ENCODE results near the gene POR. TPM values are rescaled to one million over a fixed set of nuclear protein-coding genes. Genes with fewer than 3 reads are reported as not detected.
"Not testable (repeated sequence)": the region's sequence is repeated elsewhere in the genome, so short reads cannot be mapped to it uniquely, and the experiment has no call there.

POR gene
- total and polyA plus RNA-seq, 4 donors: 116 to 973 (median 474) TPM

DNA sequence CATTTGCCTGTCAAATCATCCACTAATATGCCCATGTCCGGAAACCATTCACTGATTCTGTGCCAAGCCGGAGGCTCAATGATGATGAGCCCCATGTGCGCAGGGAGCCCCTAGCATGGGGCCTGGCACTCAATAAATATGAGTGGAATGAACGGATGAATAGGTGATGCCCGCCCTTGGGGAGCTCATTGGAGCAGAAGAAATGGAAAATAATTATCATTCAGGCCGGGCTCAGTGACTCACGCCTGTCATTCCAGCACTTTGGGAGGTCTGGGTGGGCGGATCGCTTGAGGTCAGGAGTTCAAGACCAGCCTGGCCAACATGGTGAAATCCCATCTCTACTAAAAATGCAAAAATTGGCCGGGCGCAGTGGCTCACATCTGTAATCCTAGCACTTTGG lies 25.1 kb upstream of the POR start:
- H3K27ac ChIP-seq (ENCODE audit: low read depth in 1 of 2, low read length in 2 of 2): no peak overlapping the region
- peaks cover 2 to 11% (median 5%) of the 10 kb centered on the region in 4 donors for H3K36me3 ChIP-seq (ENCODE audit: control insufficient read depth in 4 of 4, insufficient read depth in 3 of 4, low read depth in 1 of 4, low read length in 3 of 4)
- no peaks in the 10 kb centered on the region for H3K27me3 ChIP-seq (ENCODE audit: control insufficient read depth in 4 of 4, insufficient read depth in 4 of 4, low read length in 3 of 4)
- no peak overlapping the region for H3K4me3 ChIP-seq (ENCODE audit: low read depth in 1 of 3, low read length in 3 of 3)
- no peak for DNase-seq (ENCODE audit: low spot score)
- WGBS: 94% methylated on average over 11 of the region's 11 CpGs
- no peak overlapping the region for H3K9ac ChIP-seq (ENCODE audit: low read depth in 1 of 2, low read length in 2 of 2)
- no peaks in the 10 kb centered on the region for H3K9me3 ChIP-seq (ENCODE audit: control insufficient read depth in 4 of 4, low read length in 3 of 4)
- no peak for TF ChIP-seq EGR1 (IDR thresholded peaks at IDR 0.05; ENCODE audit: low read depth in 2 of 2)
- TF ChIP-seq TAF1 (conservative IDR thresholded peaks at IDR 0.05): no peak
- TF ChIP-seq, protein P1, sequence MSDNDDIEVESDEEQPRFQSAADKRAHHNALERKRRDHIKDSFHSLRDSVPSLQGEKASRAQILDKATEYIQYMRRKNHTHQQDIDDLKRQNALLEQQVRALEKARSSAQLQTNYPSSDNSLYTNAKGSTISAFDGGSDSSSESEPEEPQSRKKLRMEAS (IDR thresholded peaks at IDR 0.05): no peak
- TF ChIP-seq HNF4G (IDR thresholded peaks at IDR 0.05): no peak
- TF ChIP-seq, protein P2, sequence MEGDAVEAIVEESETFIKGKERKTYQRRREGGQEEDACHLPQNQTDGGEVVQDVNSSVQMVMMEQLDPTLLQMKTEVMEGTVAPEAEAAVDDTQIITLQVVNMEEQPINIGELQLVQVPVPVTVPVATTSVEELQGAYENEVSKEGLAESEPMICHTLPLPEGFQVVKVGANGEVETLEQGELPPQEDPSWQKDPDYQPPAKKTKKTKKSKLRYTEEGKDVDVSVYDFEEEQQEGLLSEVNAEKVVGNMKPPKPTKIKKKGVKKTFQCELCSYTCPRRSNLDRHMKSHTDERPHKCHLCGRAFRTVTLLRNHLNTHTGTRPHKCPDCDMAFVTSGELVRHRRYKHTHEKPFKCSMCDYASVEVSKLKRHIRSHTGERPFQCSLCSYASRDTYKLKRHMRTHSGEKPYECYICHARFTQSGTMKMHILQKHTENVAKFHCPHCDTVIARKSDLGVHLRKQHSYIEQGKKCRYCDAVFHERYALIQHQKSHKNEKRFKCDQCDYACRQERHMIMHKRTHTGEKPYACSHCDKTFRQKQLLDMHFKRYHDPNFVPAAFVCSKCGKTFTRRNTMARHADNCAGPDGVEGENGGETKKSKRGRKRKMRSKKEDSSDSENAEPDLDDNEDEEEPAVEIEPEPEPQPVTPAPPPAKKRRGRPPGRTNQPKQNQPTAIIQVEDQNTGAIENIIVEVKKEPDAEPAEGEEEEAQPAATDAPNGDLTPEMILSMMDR (IDR thresholded peaks at IDR 0.05; ENCODE audit: low read depth, low read length, missing input control): no peak
- TF ChIP-seq, protein P3, sequence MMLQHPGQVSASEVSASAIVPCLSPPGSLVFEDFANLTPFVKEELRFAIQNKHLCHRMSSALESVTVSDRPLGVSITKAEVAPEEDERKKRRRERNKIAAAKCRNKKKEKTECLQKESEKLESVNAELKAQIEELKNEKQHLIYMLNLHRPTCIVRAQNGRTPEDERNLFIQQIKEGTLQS (IDR thresholded peaks at IDR 0.05): no peak
- no peak for TF ChIP-seq GABPA (IDR thresholded peaks at IDR 0.05 in 1 of 2, conservative IDR thresholded peaks at IDR 0.05 in 1 of 2)
- peaks cover 2 to 13% (median 5%) of the 10 kb centered on the region in 4 donors for H3K4me1 ChIP-seq (ENCODE audit: control insufficient read depth in 4 of 4, insufficient read depth in 4 of 4, low read length in 3 of 4)

DNA sequence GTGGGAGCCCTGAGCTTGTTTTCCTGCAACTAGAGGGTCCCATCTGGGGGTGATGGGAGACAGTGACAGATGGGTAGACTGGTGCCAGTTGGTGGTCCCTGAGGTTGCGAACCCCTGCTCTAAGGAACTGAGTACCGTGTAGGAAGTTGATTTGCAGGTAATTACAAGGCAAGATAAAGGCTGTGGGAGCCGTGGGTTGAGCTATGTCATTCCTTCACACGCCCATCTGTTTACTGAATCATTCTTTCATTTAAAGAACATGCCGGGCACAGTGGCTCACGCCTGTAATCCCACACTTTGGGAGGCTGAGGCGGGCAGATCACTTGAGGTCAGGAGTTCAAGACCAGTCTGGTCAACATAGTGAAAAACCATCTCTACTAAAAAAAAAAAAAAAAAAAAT lies 23.7 kb upstream of the POR start:
- H3K4me1 ChIP-seq (ENCODE audit: control insufficient read depth in 4 of 4, insufficient read depth in 4 of 4, low read length in 3 of 4): peaks cover 2 to 13% (median 5%) of the 10 kb centered on the region in 4 donors
- not testable (repeated sequence) for H3K9ac ChIP-seq (ENCODE audit: low read depth in 1 of 2, low read length in 2 of 2); DNase-seq (ENCODE audit: low spot score); H3K36me3 ChIP-seq (ENCODE audit: control insufficient read depth in 4 of 4, insufficient read depth in 3 of 4, low read depth in 1 of 4, low read length in 3 of 4); H3K27ac ChIP-seq (ENCODE audit: low read depth in 1 of 2, low read length in 2 of 2); H3K4me3 ChIP-seq (ENCODE audit: low read depth in 1 of 3, low read length in 3 of 3); H3K27me3 ChIP-seq (ENCODE audit: control insufficient read depth in 4 of 4, insufficient read depth in 4 of 4, low read length in 3 of 4); H3K9me3 ChIP-seq (ENCODE audit: control insufficient read depth in 4 of 4, low read length in 3 of 4)
- 87% methylated on average over 7 of the region's 7 CpGs for WGBS

DNA sequence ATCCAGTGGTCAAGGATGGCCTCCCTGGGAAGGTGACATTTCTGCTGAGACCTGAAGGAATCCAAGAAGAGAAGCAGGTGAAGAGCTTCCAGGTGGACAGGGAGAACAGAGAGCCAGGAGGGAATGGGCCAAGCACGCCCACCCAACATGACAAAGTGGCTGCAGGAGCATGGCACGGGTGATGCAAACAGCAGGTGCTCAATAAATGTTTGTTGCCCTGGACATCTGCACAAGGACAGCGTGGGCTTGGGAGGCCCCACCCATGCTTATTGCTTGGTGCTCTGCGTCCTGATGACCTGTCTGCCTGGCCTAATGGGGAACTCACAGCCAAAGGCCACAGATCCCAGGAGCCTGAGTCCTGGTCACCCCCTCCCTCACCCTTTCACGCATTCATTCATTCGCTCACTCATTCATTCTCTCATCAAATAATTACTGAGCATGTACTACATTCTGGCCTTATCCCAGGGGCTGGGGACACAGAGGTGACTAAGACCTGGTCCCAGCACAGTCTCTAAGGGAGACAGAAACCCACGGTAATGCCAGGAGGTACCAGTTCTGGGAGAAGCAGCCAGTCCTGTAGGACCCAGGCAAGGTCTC lies 23.0 kb upstream of the POR start:
- Histone ChIP-seq H3K9me3 (ENCODE audit: control insufficient read depth in 4 of 4, low read length in 3 of 4) (no peaks in the 10 kb centered on the region), H3K36me3 (ENCODE audit: control insufficient read depth in 4 of 4, insufficient read depth in 3 of 4, low read depth in 1 of 4, low read length in 3 of 4) (no peaks in the 10 kb centered on the region), H3K27me3 (ENCODE audit: control insufficient read depth in 4 of 4, insufficient read depth in 4 of 4, low read length in 3 of 4) (no peaks in the 10 kb centered on the region), H3K4me3 (ENCODE audit: low read depth in 1 of 3, low read length in 3 of 3) (no peak overlapping the region), H3K4me1 (ENCODE audit: control insufficient read depth in 4 of 4, insufficient read depth in 4 of 4, low read length in 3 of 4) (peaks cover 2 to 13% (median 5%) of the 10 kb centered on the region in 4 donors), H3K27ac (ENCODE audit: low read depth in 1 of 2, low read length in 2 of 2) (no peak overlapping the region), H3K9ac (ENCODE audit: low read depth in 1 of 2, low read length in 2 of 2) (no peak overlapping the region)
- WGBS: 95% methylated on average over 7 of the region's 7 CpGs
- TF ChIP-seq EGR1 (IDR thresholded peaks at IDR 0.05; ENCODE audit: low read depth in 2 of 2) (no peak), RXRA (IDR thresholded peaks at IDR 0.05) (no peak), JUND (IDR thresholded peaks at IDR 0.05) (no peak)
- TF ChIP-seq, protein P4, sequence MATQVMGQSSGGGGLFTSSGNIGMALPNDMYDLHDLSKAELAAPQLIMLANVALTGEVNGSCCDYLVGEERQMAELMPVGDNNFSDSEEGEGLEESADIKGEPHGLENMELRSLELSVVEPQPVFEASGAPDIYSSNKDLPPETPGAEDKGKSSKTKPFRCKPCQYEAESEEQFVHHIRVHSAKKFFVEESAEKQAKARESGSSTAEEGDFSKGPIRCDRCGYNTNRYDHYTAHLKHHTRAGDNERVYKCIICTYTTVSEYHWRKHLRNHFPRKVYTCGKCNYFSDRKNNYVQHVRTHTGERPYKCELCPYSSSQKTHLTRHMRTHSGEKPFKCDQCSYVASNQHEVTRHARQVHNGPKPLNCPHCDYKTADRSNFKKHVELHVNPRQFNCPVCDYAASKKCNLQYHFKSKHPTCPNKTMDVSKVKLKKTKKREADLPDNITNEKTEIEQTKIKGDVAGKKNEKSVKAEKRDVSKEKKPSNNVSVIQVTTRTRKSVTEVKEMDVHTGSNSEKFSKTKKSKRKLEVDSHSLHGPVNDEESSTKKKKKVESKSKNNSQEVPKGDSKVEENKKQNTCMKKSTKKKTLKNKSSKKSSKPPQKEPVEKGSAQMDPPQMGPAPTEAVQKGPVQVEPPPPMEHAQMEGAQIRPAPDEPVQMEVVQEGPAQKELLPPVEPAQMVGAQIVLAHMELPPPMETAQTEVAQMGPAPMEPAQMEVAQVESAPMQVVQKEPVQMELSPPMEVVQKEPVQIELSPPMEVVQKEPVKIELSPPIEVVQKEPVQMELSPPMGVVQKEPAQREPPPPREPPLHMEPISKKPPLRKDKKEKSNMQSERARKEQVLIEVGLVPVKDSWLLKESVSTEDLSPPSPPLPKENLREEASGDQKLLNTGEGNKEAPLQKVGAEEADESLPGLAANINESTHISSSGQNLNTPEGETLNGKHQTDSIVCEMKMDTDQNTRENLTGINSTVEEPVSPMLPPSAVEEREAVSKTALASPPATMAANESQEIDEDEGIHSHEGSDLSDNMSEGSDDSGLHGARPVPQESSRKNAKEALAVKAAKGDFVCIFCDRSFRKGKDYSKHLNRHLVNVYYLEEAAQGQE (IDR thresholded peaks at IDR 0.05): no peak
- no peak for DNase-seq (ENCODE audit: low spot score)

Measured in liver (tissue), 9 donors.